HepG2 (cell line): ENCODE measurements around the gene PHLDB1. TPM values are rescaled to one million over a fixed set of nuclear protein-coding genes. Genes with fewer than 3 reads are reported as not detected.

Experiments
- DNMT3B ChIP-seq: conservative IDR thresholded peaks from 2 replicates; pipeline ENCODE4 v1.6.1; 2016; ENCODE audit warnings: missing biosample characterization, control low read depth
- GMEB1 ChIP-seq: sonication (generic); formaldehyde crosslinking; IDR thresholded peaks from 2 replicates; pipeline ENCODE4 v1.5.1; 2020; ENCODE audit warnings: missing genetic modification reagents, mild to moderate bottlenecking, borderline replicate concordance
- HMGXB4 ChIP-seq, 2 experiments: sonication (generic) in 1 of 2; formaldehyde crosslinking in 1 of 2; IDR thresholded peaks; 2 replicates each; pipeline versions ENCODE4 v1.4.0 to v1.6.1; 2018 to 2020; ENCODE audit warnings: missing genetic modification reagents in 2 of 2, borderline replicate concordance in 1 of 2, low read depth in 1 of 2, mild to moderate bottlenecking in 1 of 2, missing biosample characterization in 1 of 2
- HNRNPUL1 ChIP-seq: fragments of 200-400 bp; formaldehyde crosslinking; IDR thresholded peaks from 2 replicates; pipeline ENCODE4 v1.6.1; 2017; ENCODE audit warnings: low read depth, mild to moderate bottlenecking, low read length, moderate library complexity
- NFIB ChIP-seq: sonication (generic); formaldehyde crosslinking; IDR thresholded peaks from 2 replicates; pipeline ENCODE4 v1.9.0; 2021; ENCODE audit warnings: missing genetic modification reagents, mild to moderate bottlenecking, borderline replicate concordance
- NFIC ChIP-seq: IDR thresholded peaks from 2 replicates; pipeline ENCODE4 v1.6.1; 2012; ENCODE audit warnings: mild to moderate bottlenecking, low read length, inconsistent platforms
- ZFYVE20 ChIP-seq: sonication (generic); formaldehyde crosslinking; IDR thresholded peaks from 2 replicates; pipeline ENCODE4 v1.8.0; 2023; ENCODE audit warnings: low read depth, mild to moderate bottlenecking, moderate library complexity, missing genetic modification reagents, borderline replicate concordance
- polyA plus RNA-seq, 8 experiments: library from polyadenylated mRNA; depleted of rRNA in 3 of 8; stranded (reverse) in 7 of 8; unstranded in 1 of 8; fragments of >200 nt; fragmentation: Illumina TruSeq in 4 of 8; extraction: Trizol in 4 of 8; gene quantifications; 2 replicates each; pipeline versions ENCODE4 v1.2.1 to v1.2.3, GENCODE V29; 2011 to 2016; ENCODE audit warnings: low read depth in 4 of 8, missing spikeins in 1 of 8, mixed read lengths in 1 of 8; ENCODE audit not compliant: insufficient read depth in 1 of 8
- total RNA-seq, 5 experiments: library from RNA; depleted of rRNA; stranded (reverse); fragments of >200 nt; fragmentation: Illumina TruSeq; extraction: Trizol; gene quantifications; 2 replicates each; pipeline ENCODE4 v1.2.3, GENCODE V29; 2016; ENCODE audit warnings: low read depth in 1 of 5
- TF ChIP-seq, protein P1 (sequence below): sonication (generic); formaldehyde crosslinking; IDR thresholded peaks from 2 replicates; pipeline ENCODE4 v1.4.0; 2020; ENCODE audit warnings: missing genetic modification reagents, borderline replicate concordance
- TF ChIP-seq, protein P2 (sequence below): sonication (generic); formaldehyde crosslinking; IDR thresholded peaks from 2 replicates; pipeline ENCODE4 v1.4.0; 2020; ENCODE audit warnings: missing genetic modification reagents, borderline replicate concordance
- TF ChIP-seq, protein P3 (sequence below): IDR thresholded peaks from 2 replicates; pipeline ENCODE4 v1.6.1; 2016; ENCODE audit warnings: low read depth

The PHLDB1 gene
- total and polyA plus RNA-seq, 2 of the 13 experiments (the other 11 are each of a cell fraction or from before 2014, with no cell fraction given) = 13.8 to 14.2 TPM

DNA sequence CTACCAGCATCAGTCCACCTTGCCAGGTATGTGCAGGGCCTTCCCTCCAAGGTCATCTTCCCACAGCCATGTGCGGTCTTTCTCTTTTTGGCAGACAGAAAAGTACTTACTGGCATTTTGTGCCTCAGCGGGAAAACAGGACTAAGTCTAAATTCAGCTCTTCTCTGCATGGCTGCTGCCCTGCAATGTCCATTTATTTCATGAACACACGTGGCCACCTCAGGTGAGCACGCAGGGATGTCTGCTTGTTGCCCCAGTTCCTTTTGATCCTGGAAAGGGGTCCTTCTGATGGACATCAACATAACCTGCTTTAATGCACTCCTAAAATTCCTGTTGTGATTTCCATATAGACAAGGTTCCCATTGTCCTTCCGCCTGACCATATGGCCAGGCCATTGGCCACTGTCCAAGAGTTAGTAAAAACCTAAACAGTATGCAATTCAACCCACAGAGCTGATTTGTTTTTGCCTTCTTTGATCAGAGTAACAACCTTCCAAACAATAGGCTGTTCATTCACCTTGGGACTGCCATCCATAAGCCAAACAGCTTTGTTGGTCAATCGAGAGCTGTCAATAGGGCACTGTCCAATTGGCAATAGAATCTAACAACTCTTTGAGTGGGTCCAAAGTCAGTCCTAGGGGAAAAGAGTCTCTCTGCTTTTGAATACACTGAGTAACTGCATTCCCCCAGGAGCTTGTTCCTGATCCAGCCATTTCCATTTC, 66.1 kb downstream of the PHLDB1 start (continued):
- TF ChIP-seq HMGXB4 (CRISPR knock-in tag; IDR thresholded peaks at IDR 0.05; ENCODE audit: borderline replicate concordance in 1 of 2, low read depth in 1 of 2) (0 out of 4 replicates have a peak, but pooled peaks of 1 of the 2 experiments have one; percentile 22), NFIB (CRISPR knock-in tag) (no peak), ZFYVE20 (CRISPR knock-in tag) (no peak), DNMT3B (no peak), NFIC (peak; percentile 87), HNRNPUL1 (no peak), GMEB1 (CRISPR knock-in tag) (0 out of 2 replicates have a peak, but pooled peaks have one; percentile 38)
- TF ChIP-seq, protein P1, sequence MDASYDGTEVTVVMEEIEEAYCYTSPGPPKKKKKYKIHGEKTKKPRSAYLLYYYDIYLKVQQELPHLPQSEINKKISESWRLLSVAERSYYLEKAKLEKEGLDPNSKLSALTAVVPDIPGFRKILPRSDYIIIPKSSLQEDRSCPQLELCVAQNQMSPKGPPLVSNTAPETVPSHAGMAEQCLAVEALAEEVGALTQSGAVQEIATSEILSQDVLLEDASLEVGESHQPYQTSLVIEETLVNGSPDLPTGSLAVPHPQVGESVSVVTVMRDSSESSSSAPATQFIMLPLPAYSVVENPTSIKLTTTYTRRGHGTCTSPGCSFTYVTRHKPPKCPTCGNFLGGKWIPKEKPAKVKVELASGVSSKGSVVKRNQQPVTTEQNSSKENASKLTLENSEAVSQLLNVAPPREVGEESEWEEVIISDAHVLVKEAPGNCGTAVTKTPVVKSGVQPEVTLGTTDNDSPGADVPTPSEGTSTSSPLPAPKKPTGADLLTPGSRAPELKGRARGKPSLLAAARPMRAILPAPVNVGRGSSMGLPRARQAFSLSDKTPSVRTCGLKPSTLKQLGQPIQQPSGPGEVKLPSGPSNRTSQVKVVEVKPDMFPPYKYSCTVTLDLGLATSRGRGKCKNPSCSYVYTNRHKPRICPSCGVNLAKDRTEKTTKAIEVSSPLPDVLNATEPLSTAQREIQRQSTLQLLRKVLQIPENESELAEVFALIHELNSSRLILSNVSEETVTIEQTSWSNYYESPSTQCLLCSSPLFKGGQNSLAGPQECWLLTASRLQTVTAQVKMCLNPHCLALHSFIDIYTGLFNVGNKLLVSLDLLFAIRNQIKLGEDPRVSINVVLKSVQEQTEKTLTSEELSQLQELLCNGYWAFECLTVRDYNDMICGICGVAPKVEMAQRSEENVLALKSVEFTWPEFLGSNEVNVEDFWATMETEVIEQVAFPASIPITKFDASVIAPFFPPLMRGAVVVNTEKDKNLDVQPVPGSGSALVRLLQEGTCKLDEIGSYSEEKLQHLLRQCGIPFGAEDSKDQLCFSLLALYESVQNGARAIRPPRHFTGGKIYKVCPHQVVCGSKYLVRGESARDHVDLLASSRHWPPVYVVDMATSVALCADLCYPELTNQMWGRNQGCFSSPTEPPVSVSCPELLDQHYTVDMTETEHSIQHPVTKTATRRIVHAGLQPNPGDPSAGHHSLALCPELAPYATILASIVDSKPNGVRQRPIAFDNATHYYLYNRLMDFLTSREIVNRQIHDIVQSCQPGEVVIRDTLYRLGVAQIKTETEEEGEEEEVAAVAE (CRISPR knock-in tag) = peak; percentile 97
- TF ChIP-seq, protein P2, sequence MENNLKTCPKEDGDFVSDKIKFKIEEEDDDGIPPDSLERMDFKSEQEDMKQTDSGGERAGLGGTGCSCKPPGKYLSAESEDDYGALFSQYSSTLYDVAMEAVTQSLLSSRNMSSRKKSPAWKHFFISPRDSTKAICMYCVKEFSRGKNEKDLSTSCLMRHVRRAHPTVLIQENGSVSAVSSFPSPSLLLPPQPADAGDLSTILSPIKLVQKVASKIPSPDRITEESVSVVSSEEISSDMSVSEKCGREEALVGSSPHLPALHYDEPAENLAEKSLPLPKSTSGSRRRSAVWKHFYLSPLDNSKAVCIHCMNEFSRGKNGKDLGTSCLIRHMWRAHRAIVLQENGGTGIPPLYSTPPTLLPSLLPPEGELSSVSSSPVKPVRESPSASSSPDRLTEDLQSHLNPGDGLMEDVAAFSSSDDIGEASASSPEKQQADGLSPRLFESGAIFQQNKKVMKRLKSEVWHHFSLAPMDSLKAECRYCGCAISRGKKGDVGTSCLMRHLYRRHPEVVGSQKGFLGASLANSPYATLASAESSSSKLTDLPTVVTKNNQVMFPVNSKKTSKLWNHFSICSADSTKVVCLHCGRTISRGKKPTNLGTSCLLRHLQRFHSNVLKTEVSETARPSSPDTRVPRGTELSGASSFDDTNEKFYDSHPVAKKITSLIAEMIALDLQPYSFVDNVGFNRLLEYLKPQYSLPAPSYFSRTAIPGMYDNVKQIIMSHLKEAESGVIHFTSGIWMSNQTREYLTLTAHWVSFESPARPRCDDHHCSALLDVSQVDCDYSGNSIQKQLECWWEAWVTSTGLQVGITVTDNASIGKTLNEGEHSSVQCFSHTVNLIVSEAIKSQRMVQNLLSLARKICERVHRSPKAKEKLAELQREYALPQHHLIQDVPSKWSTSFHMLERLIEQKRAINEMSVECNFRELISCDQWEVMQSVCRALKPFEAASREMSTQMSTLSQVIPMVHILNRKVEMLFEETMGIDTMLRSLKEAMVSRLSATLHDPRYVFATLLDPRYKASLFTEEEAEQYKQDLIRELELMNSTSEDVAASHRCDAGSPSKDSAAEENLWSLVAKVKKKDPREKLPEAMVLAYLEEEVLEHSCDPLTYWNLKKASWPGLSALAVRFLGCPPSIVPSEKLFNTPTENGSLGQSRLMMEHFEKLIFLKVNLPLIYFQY = 0 out of 2 replicates have a peak, but pooled peaks have one; percentile 43
- TF ChIP-seq, protein P3, sequence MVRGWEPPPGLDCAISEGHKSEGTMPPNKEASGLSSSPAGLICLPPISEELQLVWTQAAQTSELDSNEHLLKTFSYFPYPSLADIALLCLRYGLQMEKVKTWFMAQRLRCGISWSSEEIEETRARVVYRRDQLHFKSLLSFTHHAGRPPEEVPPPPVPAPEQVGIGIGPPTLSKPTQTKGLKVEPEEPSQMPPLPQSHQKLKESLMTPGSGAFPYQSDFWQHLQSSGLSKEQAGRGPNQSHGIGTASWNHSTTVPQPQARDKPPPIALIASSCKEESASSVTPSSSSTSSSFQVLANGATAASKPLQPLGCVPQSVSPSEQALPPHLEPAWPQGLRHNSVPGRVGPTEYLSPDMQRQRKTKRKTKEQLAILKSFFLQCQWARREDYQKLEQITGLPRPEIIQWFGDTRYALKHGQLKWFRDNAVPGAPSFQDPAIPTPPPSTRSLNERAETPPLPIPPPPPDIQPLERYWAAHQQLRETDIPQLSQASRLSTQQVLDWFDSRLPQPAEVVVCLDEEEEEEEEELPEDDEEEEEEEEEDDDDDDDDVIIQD (CRISPR knock-in tag) = no peak
